SU-DHL-6 (cell line): ENCODE results near the gene CT83.

Source experiments
- H2AFZ ChIP-seq: fragments of 200-600 bp; sonication (generic); 2 replicates; pipeline ENCODE4 v1.6.1; 2014; ENCODE audit warnings: low read depth, mild to moderate bottlenecking, moderate library complexity, mixed read lengths, antibody characterized with exemption, low read length; ENCODE audit not compliant: severe bottlenecking
- H3F3A ChIP-seq: fragments of 200-600 bp; shearing (Covaris generic); 2 replicates; pipeline ENCODE4 v1.6.0; 2016; ENCODE audit warnings: antibody characterized with exemption, mild to moderate bottlenecking; ENCODE audit not compliant: insufficient read depth
- H3K27ac ChIP-seq: fragments of 200-600 bp; sonication (generic); 2 replicates; pipeline ENCODE4 v1.5.1; 2016; ENCODE audit warnings: low read depth, mild to moderate bottlenecking, low read length, moderate library complexity, mixed read lengths
- H3K27me3 ChIP-seq: fragments of 200-600 bp; sonication (generic), shearing (Covaris generic); 2 replicates; pipeline ENCODE4 v1.6.0; 2014; ENCODE audit warnings: mild to moderate bottlenecking, low read length
- H3K36me3 ChIP-seq: fragments of 200-600 bp; sonication (generic); 2 replicates; pipeline ENCODE4 v1.6.1; 2014; ENCODE audit warnings: mild to moderate bottlenecking, low read length, mixed read lengths
- H3K4me2 ChIP-seq: fragments of 300-600, 200-600 bp; shearing (Covaris generic), sonication (generic); 2 replicates; pipeline ENCODE4 v1.6.0; 2014; ENCODE audit warnings: low read length, low read depth, mild to moderate bottlenecking; ENCODE audit not compliant: poor library complexity, severe bottlenecking
- H3K4me3 ChIP-seq: fragments of 200-600 bp; sonication (generic); 2 replicates; pipeline ENCODE4 v1.5.1; 2014; ENCODE audit warnings: antibody characterized with exemption, low read length, mild to moderate bottlenecking, mixed read lengths; ENCODE audit not compliant: insufficient read depth, poor library complexity, severe bottlenecking
- H3K79me2 ChIP-seq: fragments of 200-600 bp; sonication (generic); 2 replicates; pipeline ENCODE4 v1.6.1; 2014; ENCODE audit warnings: mild to moderate bottlenecking, low read length, moderate library complexity; ENCODE audit not compliant: insufficient read depth
- H3K9ac ChIP-seq: fragments of 200-600 bp; sonication (generic); 2 replicates; pipeline ENCODE4 v1.7.0; 2014; ENCODE audit warnings: mild to moderate bottlenecking, low read length
- H3K9me2 ChIP-seq: fragments of 200-600 bp; sonication (generic); replicated peaks from 2 replicates; pipeline ENCODE4 v1.6.1; 2014; ENCODE audit warnings: low read length; ENCODE audit not compliant: insufficient read depth
- H3K9me3 ChIP-seq: fragments of 200-600 bp; sonication (generic); 2 replicates; pipeline ENCODE4 v1.6.1; 2014; ENCODE audit warnings: low read length, mixed read lengths; ENCODE audit not compliant: insufficient read depth
- H4K20me1 ChIP-seq: fragments of 200-600 bp; sonication (generic); 2 replicates; pipeline ENCODE4 v1.6.1; 2014; ENCODE audit warnings: low read depth, mild to moderate bottlenecking, antibody characterized with exemption, low read length, moderate library complexity, mixed read lengths
- CTCF ChIP-seq: fragments of 200-600 bp; sonication (generic); IDR thresholded peaks from one replicate; pipeline ENCODE4 v1.5.1; 2017; ENCODE audit warnings: antibody characterized with exemption, mild to moderate bottlenecking, low read length, moderate library complexity; ENCODE audit not compliant: insufficient read depth, poor library complexity, severe bottlenecking
- EZH2phosphoT487 ChIP-seq: fragments of 200-600 bp; sonication (generic), shearing (Covaris generic); conservative IDR thresholded peaks from 2 replicates; pipeline ENCODE4 v1.6.1; 2018; ENCODE audit warnings: mild to moderate bottlenecking, antibody characterized with exemption, low read length, moderate library complexity, mixed read lengths

CT83 gene

DNA sequence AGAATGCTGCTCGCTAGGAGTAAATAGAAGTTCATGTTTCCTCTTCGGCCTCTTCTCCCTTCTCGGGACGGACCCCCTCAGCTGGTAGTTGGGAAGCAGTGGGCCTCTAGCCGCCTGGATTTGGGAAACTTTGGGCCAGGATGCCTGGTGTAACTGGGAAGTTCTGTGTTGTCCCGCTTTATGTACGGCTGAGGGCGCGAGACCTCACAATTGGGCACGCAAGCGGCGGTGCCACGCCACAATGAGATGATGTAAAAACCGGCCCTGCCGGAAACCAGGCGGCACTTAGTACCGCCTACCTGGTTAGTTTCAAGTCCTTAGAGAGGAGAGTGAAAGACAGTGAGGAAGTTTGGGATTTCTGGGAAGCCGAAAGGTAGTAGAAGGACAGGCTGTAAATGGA, at the start of gene CT83:
TSS of gene CT83 (minus strand) at position 155 of the 400 bp plus-strand sequence. CDS start at position 35, 120 bp downstream.
- no peaks in the 10 kb centered on the region for H4K20me1 ChIP-seq

DNA sequence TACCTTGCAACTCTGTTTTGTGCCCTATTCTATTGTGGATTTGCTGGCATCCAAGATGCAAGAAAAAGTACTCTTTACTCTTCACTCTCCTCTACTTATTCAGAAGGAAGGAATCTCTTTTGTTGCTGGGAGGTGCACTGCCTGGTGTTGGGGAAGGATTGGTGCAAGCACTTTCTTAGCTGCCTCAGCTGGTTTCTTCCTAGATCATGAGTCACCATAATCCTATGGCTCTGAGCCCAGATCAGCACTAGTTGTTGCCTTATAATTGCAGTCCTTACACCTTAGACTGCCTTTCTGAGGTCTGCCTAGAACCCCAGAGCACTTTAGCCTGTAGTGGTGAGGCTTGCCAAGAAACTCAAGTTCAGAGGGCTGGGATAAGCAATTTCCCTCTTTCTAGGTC, 37.0 kb upstream of the CT83 start:
- H3K27me3 ChIP-seq = no peaks in the 10 kb centered on the region
- H3K4me3 ChIP-seq = no peak overlapping the region
- no peak for TF ChIP-seq EZH2phosphoT487
- no peak for TF ChIP-seq CTCF
- no peaks in the 10 kb centered on the region for H3K9me2 ChIP-seq
- H3F3A ChIP-seq = no peaks in the 10 kb centered on the region
- no peaks in the 10 kb centered on the region for H3K9me3 ChIP-seq
- no peak overlapping the region for H2AFZ ChIP-seq
- H3K4me2 ChIP-seq = no peak overlapping the region
- no peaks in the 10 kb centered on the region for H3K36me3 ChIP-seq
- no peaks in the 10 kb centered on the region for H3K79me2 ChIP-seq
- no peak overlapping the region for H3K9ac ChIP-seq
- no peak overlapping the region for H3K27ac ChIP-seq
- H4K20me1 ChIP-seq = no peaks in the 10 kb centered on the region

More for the DNA sequence above, at the start of gene CT83:
- Histone ChIP-seq H3K27me3 (no peaks in the 10 kb centered on the region), H3F3A (no peaks in the 10 kb centered on the region), H3K27ac (no peak within 1 kb of the TSS), H3K9ac (no peak within 1 kb of the TSS), H3K36me3 (no peaks in the 10 kb centered on the region), H3K4me3 (no peak within 1 kb of the TSS), H2AFZ (no peak within 1 kb of the TSS), H3K9me3 (no peaks in the 10 kb centered on the region), H3K9me2 (no peaks in the 10 kb centered on the region), H3K79me2 (no peaks in the 10 kb centered on the region), H3K4me2 (no peak within 1 kb of the TSS)
- TF ChIP-seq CTCF = no peak
- no peak for TF ChIP-seq EZH2phosphoT487

DNA sequence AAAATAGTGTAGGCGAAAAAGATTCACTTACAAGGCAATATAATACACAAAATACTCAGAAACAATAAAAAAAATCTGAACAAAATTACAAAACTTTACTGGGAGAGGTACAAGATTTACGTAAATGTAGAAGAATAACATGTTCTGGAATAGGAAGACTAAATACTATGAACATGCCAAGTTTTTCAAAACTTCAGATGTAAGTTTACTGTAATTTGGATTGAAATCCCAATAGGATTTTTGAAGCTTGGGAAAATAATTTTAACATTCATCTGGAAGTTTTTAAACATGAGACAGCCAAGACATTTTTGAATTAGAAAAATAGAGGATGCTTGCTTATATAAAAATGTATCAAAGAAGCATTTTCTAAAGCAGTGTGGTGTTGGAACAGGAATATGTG, 30.5 kb upstream of the CT83 start:
- Histone ChIP-seq H3K4me2 (no peak overlapping the region), H3K27me3 (no peaks in the 10 kb centered on the region), H3K79me2 (no peaks in the 10 kb centered on the region), H3K4me3 (no peak overlapping the region), H3K9me2 (no peaks in the 10 kb centered on the region), H2AFZ (no peak overlapping the region), H3F3A (no peaks in the 10 kb centered on the region), H3K36me3 (no peaks in the 10 kb centered on the region), H3K27ac (no peak overlapping the region), H4K20me1 (no peaks in the 10 kb centered on the region), H3K9ac (no peak overlapping the region), H3K9me3 (no peaks in the 10 kb centered on the region)
- TF ChIP-seq EZH2phosphoT487 (no peak), CTCF (no peak)
